ENCODE measurements around the gene AKAP11.
A peak's percentile ranks its signal among the peaks of the same experiment; 100 is the strongest.

AKAP11 gene

DNA sequence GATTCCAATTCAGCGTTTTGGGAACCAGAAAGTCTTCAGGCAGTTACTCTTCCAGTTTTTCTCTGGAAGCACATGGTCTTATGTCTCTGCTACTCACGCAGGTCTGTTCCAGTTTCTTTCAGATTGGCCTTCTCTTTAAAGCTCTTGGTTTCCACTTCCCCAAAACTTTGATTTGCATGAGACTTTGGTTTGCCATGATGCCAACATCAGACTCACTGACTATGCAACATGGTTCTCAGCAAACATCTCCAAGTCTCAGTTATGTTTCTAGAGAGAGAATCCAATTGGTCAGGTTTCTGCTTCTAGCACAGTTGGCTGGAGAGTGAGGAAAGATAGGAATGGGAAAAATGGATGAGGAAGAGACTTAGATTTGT, 3.1 kb downstream of the AKAP11 start:
- no peak overlapping the region for H3K4me3 ChIP-seq (ENCODE audit: low read depth, low read length)
- peak; percentile 28 for TF ChIP-seq MYC (IDR thresholded peaks at IDR 0.05; ENCODE audit: low read depth, low read length)
- no peak for TF ChIP-seq POLR2A (IDR thresholded peaks at IDR 0.05; ENCODE audit: extremely low read depth, insufficient read length)
- peak; percentile 80 for TF ChIP-seq MAX (IDR thresholded peaks at IDR 0.05; ENCODE audit: low read depth, low read length)
- peak; percentile 47 for DNase-seq (ENCODE audit: low read depth)

DNA sequence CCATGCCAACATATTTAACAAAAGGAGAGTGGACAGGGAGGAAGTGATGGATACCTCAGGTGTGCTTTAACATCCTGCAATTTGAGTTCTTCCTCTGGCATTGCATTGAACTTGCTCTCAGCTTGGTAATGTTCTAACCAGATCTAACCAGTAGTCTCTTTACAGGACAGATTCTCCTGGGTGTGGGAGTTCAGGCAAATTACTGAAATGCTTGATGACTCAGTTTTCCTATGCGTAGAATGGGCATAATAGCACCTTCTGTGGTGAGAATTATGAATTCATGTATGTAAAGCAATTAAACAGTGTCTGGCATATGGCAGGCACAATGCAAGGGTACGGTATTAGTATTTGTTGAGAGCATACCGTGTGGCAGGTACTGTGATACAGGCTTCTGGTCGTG, 3.6 kb downstream of the AKAP11 start:
- TF ChIP-seq, protein P1, sequence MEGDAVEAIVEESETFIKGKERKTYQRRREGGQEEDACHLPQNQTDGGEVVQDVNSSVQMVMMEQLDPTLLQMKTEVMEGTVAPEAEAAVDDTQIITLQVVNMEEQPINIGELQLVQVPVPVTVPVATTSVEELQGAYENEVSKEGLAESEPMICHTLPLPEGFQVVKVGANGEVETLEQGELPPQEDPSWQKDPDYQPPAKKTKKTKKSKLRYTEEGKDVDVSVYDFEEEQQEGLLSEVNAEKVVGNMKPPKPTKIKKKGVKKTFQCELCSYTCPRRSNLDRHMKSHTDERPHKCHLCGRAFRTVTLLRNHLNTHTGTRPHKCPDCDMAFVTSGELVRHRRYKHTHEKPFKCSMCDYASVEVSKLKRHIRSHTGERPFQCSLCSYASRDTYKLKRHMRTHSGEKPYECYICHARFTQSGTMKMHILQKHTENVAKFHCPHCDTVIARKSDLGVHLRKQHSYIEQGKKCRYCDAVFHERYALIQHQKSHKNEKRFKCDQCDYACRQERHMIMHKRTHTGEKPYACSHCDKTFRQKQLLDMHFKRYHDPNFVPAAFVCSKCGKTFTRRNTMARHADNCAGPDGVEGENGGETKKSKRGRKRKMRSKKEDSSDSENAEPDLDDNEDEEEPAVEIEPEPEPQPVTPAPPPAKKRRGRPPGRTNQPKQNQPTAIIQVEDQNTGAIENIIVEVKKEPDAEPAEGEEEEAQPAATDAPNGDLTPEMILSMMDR (IDR thresholded peaks at IDR 0.05; ENCODE audit: low read depth, low read length), result no peak
- TF ChIP-seq MAX (IDR thresholded peaks at IDR 0.05; ENCODE audit: low read depth, low read length), result no peak
- no peak for TF ChIP-seq POLR2A (IDR thresholded peaks at IDR 0.05; ENCODE audit: extremely low read depth, insufficient read length)
- TF ChIP-seq MYC (IDR thresholded peaks at IDR 0.05; ENCODE audit: low read depth, low read length), result no peak
- DNase-seq (ENCODE audit: low read depth), result no peak
- H3K4me3 ChIP-seq (ENCODE audit: low read depth, low read length), result no peak overlapping the region

DNA sequence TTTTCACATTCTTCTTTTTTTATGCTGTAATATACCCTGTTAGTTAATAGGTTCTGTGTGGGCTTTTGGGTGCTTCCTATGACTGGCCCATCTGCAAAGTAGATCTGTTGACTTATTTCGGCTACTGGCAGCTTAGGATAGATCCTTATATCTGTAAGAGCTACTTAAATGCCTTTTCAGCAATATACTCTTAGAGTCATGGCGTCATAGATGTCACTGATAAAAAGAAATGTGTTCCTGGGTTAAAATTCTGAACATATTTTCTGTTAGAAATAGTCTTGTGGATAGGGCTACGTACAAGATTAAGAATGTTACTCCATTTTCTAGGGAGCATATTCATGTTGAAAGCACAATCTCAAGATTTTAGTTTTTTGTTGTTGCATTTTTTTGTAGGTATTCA, 4.7 kb downstream of the AKAP11 start:
- no peak overlapping the region for H3K4me3 ChIP-seq (ENCODE audit: low read depth, low read length)
- no peak for DNase-seq (ENCODE audit: low read depth)
- TF ChIP-seq, protein P1 (IDR thresholded peaks at IDR 0.05; ENCODE audit: low read depth, low read length), result no peak
- TF ChIP-seq MYC (IDR thresholded peaks at IDR 0.05; ENCODE audit: low read depth, low read length), result no peak
- TF ChIP-seq MAX (IDR thresholded peaks at IDR 0.05; ENCODE audit: low read depth, low read length), result no peak
- no peak for TF ChIP-seq POLR2A (IDR thresholded peaks at IDR 0.05; ENCODE audit: extremely low read depth, insufficient read length)

GRCh38 chr13:42277618-42278276, 5.8 kb downstream of the AKAP11 start:
- no peak for TF ChIP-seq MYC (IDR thresholded peaks at IDR 0.05; ENCODE audit: low read depth, low read length)
- TF ChIP-seq, protein P1 (IDR thresholded peaks at IDR 0.05; ENCODE audit: low read depth, low read length), result no peak
- no peak for TF ChIP-seq POLR2A (IDR thresholded peaks at IDR 0.05; ENCODE audit: extremely low read depth, insufficient read length)
- no peak for TF ChIP-seq MAX (IDR thresholded peaks at IDR 0.05; ENCODE audit: low read depth, low read length)
- H3K4me3 ChIP-seq (ENCODE audit: low read depth, low read length), result no peak overlapping the region

GRCh38 chr13:42279080-42279479, 7.1 kb downstream of the AKAP11 start:
- TF ChIP-seq POLR2A (IDR thresholded peaks at IDR 0.05; ENCODE audit: extremely low read depth, insufficient read length), result no peak
- 0 out of 2 replicates have a peak, but pooled peaks have one; percentile 41 for TF ChIP-seq MAX (IDR thresholded peaks at IDR 0.05; ENCODE audit: low read depth, low read length)
- TF ChIP-seq, protein P1 (IDR thresholded peaks at IDR 0.05; ENCODE audit: low read depth, low read length), result no peak
- H3K4me3 ChIP-seq (ENCODE audit: low read depth, low read length), result no peak overlapping the region
- DNase-seq (ENCODE audit: low read depth), result peak; percentile 47

More at GRCh38 chr13:42277618-42278276, 5.8 kb downstream of the AKAP11 start:
- DNase-seq (ENCODE audit: low read depth), result peak; percentile 27

- no peak overlapping the region for H3K4me3 ChIP-seq (ENCODE audit: low read depth, low read length)
- DNase-seq (ENCODE audit: low read depth), result no peak
- TF ChIP-seq MYC (IDR thresholded peaks at IDR 0.05; ENCODE audit: low read depth, low read length), result no peak
- no peak for TF ChIP-seq MAX (IDR thresholded peaks at IDR 0.05; ENCODE audit: low read depth, low read length)
- TF ChIP-seq, protein P1 (IDR thresholded peaks at IDR 0.05; ENCODE audit: low read depth, low read length), result no peak
Observed at GRCh38 chr13:42279986-42280385, 8.0 kb downstream of the AKAP11 start.
